Kidney epithelial cell (primary cell): ENCODE results near the gene IGLON5. TPM values are rescaled to one million over a fixed set of nuclear protein-coding genes. Genes with fewer than 3 reads are reported as not detected.

ENCODE experiments used
- DNase-seq: peaks from one replicate; pipeline ENCODE4 v3.0.0-alpha.2; 2010; ENCODE audit warnings: low read depth
- H3K27me3 ChIP-seq: 2 replicates; pipeline ENCODE4 v1.6.0; 2011; ENCODE audit warnings: low read length; ENCODE audit not compliant: control insufficient read depth, insufficient read depth
- H3K36me3 ChIP-seq: 2 replicates; pipeline ENCODE4 v1.5.1; 2011; ENCODE audit warnings: low read length; ENCODE audit not compliant: control insufficient read depth, insufficient read depth
- H3K4me3 ChIP-seq: 2 replicates; pipeline ENCODE4 v1.5.1; 2011; ENCODE audit warnings: low read depth, mild to moderate bottlenecking, control low read depth, low read length
- total RNA-seq: library from RNA; depleted of rRNA; stranded (reverse); fragments of >200 nt; gene quantifications from 2 replicates; pipeline ENCODE4 v1.2.3, GENCODE V29; 2015
- TF ChIP-seq, protein P1 (sequence below): IDR thresholded peaks from 2 replicates; pipeline ENCODE4 v1.5.1; 2011; ENCODE audit warnings: mild to moderate bottlenecking, moderate library complexity, low read length, control low read depth, inconsistent platforms; ENCODE audit not compliant: insufficient read depth, poor library complexity, severe bottlenecking

The IGLON5 gene
- total RNA-seq: 0.04 and 0.07 TPM in 2 replicates

DNA sequence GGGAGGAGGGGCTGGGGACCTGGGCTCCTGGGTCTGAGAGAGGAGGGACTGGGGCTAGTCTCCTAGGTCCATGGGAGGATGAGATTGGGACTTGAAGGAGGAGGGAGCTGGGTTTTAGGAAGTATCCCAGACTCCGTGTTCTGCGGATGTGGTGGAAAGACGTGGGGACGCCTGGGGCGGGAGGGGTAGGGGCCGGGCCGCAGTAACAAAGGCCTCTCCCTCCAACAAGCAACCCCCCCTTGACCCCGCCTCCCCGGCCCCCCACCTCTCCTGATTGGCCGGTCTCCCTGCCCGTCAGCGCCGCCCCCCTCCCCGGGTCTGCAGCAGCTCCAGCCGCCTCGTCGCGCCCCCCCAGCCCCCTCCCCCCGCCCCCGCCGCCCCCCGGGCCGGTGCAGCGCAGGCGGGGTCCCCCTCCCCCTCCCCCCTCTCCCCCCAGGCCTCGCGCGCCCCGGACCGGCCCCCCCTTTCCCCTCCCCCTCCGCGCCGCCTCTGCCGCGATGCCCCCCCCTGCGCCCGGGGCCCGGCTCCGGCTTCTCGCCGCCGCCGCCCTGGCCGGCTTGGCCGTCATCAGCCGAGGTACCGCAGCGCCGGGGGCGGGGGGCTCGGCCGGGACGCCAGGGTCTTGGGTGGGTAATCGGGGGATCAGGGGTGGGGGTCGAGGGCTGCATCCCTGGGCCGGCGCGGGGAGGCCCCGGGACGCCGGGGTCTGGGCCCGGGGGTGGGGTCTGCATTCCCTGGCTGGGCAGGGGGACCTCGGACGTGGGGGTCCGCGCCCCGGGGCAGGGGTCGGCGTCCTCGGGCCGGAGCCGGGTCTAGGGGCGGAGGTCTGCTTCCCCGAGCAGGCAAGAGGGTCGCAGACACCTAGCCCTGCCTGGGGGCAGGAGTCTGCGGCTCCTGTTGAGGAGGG, at the start of gene IGLON5:
Gene IGLON5 (plus strand): TSS at position 294 of the 907 bp plus-strand sequence. CDS start 204 bp downstream, at position 498.
- Histone ChIP-seq H3K4me3 (no peak within 1 kb of the TSS), H3K27me3 (peaks cover 8% of the 10 kb centered on the region), H3K36me3 (no peaks in the 10 kb centered on the region)
- TF ChIP-seq, protein P1, sequence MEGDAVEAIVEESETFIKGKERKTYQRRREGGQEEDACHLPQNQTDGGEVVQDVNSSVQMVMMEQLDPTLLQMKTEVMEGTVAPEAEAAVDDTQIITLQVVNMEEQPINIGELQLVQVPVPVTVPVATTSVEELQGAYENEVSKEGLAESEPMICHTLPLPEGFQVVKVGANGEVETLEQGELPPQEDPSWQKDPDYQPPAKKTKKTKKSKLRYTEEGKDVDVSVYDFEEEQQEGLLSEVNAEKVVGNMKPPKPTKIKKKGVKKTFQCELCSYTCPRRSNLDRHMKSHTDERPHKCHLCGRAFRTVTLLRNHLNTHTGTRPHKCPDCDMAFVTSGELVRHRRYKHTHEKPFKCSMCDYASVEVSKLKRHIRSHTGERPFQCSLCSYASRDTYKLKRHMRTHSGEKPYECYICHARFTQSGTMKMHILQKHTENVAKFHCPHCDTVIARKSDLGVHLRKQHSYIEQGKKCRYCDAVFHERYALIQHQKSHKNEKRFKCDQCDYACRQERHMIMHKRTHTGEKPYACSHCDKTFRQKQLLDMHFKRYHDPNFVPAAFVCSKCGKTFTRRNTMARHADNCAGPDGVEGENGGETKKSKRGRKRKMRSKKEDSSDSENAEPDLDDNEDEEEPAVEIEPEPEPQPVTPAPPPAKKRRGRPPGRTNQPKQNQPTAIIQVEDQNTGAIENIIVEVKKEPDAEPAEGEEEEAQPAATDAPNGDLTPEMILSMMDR: no peak
- no peak for DNase-seq

DNA sequence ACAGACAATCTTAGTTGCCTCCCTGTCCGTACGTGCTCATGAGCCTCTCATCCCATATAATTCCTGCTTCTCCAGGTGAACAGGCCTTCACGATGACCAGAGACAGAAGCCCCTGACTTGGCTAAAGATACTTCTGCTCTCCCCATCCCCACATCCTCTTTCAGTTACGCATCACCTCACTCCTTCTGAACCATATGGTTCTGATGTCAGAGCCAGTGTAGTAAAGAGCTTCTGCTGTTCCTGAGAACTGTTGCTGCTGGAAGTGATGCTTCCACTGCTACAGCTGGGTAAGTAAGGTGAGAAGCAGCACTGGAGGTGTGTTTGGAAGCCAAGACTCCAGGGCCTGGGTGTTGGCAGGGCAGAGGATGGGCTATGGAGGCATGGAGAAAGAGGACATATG, 47.6 kb upstream of the IGLON5 start:
- Histone ChIP-seq H3K4me3 (no peak overlapping the region), H3K27me3 (no peaks in the 10 kb centered on the region), H3K36me3 (no peaks in the 10 kb centered on the region)
- TF ChIP-seq, protein P1: no peak
- no peak for DNase-seq

DNA sequence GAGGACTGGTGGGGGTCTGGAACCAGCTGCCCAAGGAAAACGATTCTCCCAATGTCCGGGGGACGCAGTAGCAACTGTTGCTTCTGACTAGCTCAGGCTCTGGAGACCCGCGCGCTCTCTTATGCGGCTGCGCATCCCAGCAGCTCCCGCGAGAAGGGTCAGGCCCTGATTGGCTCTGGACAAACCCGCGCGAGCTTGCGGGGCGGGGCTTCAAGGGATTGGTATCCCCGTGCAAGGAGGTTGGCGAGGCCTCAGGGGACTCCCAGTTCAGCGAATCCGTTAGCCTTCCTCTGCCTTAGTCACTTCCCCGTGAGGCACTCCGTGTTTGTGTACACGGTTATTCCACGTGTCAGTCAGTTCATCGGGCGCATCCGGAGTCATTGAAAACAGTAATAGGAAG, 40.4 kb upstream of the IGLON5 start:
- no peak for DNase-seq
- H3K4me3 ChIP-seq: no peak overlapping the region
- TF ChIP-seq, protein P1: no peak
- no peaks in the 10 kb centered on the region for H3K36me3 ChIP-seq
- no peaks in the 10 kb centered on the region for H3K27me3 ChIP-seq

DNA sequence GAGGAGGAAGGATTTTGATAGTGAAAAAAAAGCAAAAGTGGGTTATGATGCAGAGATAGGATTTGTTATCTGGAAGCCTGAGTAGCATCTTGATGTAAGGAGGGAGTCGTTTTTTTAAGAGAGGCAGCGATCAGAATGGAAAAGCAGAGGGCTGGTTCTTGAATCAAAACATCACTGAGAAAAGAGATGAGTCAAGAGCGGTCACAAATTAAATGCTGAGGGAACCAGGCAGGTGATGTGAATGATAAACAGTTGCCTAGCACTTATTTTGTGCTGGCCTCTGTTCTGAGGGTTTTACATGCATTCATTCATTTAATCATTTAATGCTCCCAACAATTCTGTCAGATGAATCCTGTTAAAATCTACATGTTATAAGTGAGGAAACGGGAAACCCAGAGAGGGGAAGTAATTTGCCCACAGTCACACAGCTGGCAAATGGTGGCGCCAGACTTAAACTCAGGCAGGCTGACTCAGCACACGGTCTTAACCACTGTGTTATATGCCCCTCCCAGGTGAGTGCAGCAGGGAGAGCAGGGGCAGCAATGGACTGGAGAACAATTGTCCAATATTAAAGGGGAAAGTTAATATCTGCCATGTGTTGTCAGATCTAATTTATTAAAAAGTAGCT, 39.1 kb upstream of the IGLON5 start:
- no peak for DNase-seq
- Histone ChIP-seq H3K36me3 (no peaks in the 10 kb centered on the region), H3K4me3 (no peak overlapping the region), H3K27me3 (no peaks in the 10 kb centered on the region)
- TF ChIP-seq, protein P1: no peak

DNA sequence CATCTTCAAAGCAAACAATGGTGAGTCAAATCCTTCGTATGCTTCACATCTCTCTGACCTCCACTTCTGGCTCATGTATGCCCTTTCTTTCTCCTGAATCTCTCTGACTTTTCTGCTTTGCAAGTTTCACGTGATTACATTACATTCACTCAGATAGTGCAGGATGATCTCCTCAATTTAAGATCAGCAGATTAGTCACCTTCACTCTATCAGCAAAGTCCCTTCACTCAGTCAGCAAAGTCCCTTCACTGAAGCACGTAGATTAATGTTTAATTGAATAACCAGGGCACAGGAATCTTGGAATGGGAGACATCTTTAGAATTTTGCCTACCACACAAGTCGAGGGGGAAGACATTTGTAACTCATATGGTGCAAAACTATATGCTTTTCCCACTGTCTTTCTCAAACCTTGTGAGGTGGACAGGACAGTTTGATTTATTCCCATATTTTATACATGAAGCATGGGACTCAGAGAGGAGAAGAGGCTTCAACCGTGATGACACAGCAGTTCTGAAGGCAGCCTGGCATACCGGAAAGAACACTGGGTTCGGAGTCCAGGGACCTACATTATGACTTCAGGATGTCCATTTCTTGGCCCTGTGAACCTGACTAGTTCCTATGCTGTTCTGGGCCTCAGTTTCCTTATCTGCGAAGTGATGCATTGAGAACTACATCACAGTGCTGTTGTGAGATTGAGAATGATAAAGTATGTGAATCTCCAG, 37.2 kb upstream of the IGLON5 start:
- no peaks in the 10 kb centered on the region for H3K27me3 ChIP-seq
- DNase-seq: no peak
- no peak overlapping the region for H3K4me3 ChIP-seq
- TF ChIP-seq, protein P1: no peak
- H3K36me3 ChIP-seq: no peaks in the 10 kb centered on the region
